GM18502 (cell line): ENCODE measurements around the gene GSTM4.
A peak's percentile ranks its signal among the peaks of the same experiment; 100 is the strongest.
"Not testable (repeated sequence)": the region's sequence is repeated elsewhere in the genome, so short reads cannot be mapped to it uniquely, and the experiment has no call there.

Experiments
- ATAC-seq: cut with Tn5 transposase; IDR thresholded peaks from one replicate; pipeline ENCODE4 v1.9.1; 2021; ENCODE audit warnings: mild to moderate bottlenecking; ENCODE audit not compliant: unreplicated experiment, poor library complexity

GSTM4 gene

DNA sequence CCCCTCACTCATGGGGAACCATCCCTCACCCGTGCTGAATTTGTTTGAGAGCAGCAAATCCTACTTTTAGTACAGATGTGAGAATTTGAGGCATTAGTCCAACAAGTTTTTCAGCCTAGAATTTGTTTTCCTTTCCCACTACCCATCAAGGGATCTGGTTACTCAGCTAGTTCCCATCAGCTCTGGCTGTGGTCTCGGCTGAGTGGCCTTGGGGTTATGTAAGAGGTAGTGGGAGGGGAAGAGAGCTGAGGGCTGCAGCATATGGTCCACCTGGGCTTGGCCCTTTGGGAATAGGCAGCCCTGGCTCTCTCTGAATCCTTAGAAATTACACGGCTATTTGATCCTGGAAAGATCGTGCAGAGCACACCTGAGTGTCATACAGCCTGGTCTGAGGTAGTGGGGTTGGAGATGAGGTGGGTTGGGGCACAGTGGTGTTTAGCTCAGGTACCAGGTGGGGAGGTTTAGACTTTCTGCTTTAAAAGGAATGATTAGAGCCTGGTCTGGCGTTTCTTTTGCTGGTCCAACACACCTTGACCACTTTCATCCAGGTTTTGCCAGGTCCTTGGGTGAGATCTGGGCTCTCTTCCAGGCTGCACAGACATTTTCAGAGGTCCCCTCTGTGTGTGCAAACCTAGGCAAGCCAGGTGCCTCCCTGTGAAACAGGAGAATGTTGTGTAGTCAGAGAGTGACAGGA is 4.2 kb downstream of the GSTM4 start:
- ATAC-seq: no peak

DNA sequence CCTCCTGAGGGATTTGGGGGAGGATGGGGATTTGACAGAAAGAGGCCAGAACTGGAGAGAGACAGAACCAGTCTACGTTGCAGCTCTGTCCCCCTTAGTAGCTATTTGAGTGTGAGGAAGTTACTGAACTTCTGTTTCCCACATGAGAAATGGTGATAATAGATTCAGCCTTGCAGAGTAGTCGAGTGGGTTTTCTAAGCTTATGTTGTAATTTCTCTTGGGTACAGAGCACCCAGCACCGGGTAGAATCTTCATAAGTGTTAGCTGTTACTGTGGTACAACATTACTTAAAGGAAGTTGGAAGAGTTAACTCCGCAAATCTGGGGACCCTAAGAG is 4.8 kb downstream of the GSTM4 start:
- ATAC-seq: not testable (repeated sequence)

DNA sequence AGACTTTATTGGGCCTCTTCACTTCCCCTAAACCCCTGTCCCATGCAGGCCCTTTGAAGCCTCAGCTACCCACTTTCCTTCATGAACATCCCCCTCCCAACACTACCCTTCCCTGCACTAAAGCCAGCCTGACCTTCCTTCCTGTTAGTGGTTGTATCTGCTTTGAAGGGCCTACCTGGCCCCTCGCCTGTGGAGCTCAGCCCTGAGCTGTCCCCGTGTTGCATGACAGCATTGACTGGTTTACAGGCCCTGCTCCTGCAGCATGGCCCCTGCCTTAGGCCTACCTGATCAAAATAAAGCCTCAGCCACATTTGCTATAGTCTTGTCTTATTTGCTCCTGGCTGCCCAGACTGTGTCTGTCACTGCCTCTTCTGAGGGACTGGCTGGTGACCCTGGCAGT is 5.5 kb downstream of the GSTM4 start:
- no peak for ATAC-seq

GRCh38 chr1:109664671-109665070 is 8.8 kb downstream of the GSTM4 start:
- ATAC-seq: no peak

GRCh38 chr1:109667452-109668122 is 11.7 kb downstream of the GSTM4 start, which contains the start of gene GSTM2:
Gene GSTM2, plus strand, starts transcription at chr1:109668057. Its CDS starts 59 bp downstream, at chr1:109668116.
- ATAC-seq: peak; percentile 93

DNA sequence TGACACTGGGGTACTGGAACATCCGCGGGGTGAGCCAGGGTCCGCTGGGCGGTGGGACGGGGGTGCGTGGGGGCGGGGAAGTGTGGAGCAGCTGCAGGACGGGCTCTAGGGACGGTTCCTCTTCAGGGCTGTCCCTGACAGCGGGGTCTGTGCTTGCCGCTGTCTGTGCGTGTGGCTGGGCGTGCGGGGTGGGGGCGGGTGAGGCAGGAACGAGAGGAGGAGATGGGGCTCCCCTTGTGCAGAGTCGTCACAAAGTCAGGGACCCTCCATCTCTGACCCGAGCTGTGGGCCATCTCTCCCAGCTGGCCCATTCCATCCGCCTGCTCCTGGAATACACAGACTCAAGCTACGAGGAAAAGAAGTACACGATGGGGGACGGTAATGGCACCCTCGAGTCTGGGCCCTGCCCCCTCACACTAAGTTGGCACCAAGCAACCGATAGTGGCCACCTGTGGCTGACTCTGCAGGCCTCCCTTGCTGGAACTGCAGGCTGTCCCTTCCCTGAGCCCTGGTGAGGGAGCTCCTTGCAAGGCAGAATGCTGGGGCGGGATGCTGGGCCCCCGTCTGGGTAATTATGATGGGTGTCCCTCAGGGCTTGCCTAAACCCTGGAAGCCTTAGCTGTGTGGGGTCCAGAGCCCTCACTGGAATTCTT is 12.3 kb downstream of the GSTM4 start:
- ATAC-seq: no peak

DNA sequence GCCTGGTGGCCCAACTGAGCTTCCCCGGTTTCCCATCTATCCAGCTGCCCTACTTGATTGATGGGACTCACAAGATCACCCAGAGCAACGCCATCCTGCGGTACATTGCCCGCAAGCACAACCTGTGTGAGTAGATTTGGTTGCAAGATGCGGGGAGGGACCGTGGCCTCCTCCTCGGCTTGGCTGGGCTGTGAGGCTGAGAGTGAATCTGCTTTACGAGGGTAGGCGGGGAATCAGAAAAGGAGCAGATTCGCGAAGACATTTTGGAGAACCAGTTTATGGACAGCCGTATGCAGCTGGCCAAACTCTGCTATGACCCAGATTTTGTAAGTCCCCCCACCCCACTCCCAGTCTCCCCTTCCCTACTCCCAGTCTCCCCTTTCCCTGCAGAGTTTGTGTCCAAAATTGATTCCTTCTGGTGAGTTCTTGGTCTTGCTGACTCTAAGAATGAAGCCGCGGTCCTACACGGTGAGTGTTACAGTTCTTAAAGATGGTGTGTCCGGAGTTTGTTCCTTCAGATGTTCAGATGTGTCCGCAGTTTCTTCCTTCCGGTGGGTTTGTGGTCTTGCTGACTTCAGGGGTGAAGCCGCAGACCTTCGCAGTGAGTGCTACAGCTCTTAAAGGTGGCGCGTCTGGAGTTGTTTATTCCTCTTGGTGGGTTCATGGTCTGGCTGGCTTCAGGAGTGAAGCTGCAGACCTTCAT is 13.5 kb downstream of the GSTM4 start:
- no peak for ATAC-seq

DNA sequence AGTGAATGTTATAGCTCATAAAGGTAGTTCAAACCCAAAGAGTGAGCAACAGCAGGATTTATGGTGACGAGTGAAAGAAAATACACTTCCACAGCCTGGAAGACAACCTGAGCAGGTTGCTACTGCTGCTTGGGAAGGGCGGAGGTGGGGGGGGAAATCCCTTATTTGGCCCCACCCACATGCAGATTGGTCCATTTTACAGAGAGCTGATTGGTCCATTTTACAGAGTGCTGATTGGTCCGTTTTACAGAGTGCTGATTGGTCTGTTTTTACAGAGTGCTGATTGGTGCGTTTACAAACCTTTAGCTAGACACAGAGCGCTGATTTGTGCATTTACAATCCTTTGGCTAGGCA is 14.0 kb downstream of the GSTM4 start:
- ATAC-seq: not testable (repeated sequence)

DNA sequence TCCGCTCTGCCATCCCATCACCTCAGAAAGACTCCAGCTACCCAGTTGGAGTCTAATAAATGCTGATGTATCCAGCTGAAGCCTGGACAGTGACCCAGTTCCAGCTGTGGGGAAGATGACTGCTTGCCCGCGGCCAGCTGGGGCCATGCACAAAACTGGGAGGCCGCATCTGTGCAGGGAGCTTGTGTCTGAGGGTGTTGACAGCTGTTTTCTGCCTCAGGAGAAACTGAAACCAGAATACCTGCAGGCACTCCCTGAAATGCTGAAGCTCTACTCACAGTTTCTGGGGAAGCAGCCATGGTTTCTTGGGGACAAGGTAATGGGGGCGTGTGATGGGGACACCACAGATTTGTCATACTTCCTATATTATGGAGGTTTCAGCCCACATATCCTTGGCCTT is 15.2 kb downstream of the GSTM4 start:
- no peak for ATAC-seq

GRCh38 chr1:109673861-109674260 is 18.0 kb downstream of the GSTM4 start:
- not testable (repeated sequence) for ATAC-seq

DNA sequence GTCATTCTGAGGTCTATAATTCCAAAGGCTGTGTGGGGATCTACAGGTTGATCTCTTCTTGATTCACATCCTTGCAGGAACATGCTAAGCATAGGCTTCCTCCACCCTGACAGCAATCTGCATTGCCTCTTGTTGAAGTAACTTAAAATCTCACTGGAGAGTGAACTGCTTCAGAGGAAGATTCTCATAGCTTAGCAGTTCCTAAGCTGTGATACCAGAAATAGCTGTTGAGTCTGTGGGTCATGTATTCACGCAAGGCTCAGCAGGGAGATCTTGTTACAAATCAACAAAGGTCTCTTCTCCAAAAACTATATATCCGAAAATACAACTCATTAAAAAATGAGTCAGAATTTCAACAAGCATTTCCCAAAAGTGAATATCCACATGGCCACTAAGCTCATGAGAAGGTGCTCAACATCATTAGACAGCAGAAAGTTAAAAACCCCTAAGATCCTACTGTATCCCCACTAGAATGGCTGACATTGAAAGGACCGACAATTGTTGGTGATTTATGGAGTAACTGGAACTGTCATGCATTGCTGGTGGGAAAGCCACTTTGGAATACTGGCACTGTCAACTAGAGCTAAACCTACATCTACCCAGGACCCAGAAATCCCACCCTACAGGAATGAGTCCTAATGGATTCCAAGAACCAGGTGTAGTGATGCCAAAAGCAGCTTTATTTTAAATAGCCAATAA is 20.9 kb downstream of the GSTM4 start:
- ATAC-seq: not testable (repeated sequence)

DNA sequence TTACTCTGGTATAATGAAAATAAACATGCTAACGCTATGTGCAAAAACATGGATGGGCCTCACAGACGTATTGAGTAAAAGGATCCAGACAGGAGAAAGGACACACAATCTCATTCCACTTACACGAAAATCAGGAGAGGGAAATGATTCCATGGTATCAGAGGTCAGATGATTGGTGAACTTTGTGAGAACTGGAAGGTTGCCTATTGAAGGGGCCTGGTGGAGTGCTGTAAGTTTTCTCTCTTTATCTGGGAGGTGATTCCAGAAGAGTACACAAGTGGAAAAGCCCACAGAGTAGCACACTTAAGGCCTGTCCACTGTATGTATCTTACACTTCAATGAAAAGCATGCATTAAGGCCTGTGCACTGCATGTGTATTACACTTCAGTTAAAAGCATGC is 21.6 kb downstream of the GSTM4 start:
- ATAC-seq: no peak

- not testable (repeated sequence) for ATAC-seq
Observed at GRCh38 chr1:109678637-109679036, 22.7 kb downstream of the GSTM4 start.

- not testable (repeated sequence) for ATAC-seq
Observed at GRCh38 chr1:109684777-109685176, 28.9 kb downstream of the GSTM4 start.

GRCh38 chr1:109685399-109685798 is 29.5 kb downstream of the GSTM4 start:
- not testable (repeated sequence) for ATAC-seq

GRCh38 chr1:109685890-109686289 is 30.0 kb downstream of the GSTM4 start:
- not testable (repeated sequence) for ATAC-seq

GRCh38 chr1:109687109-109687508 is 31.2 kb downstream of the GSTM4 start:
- ATAC-seq: peak; percentile 11

DNA sequence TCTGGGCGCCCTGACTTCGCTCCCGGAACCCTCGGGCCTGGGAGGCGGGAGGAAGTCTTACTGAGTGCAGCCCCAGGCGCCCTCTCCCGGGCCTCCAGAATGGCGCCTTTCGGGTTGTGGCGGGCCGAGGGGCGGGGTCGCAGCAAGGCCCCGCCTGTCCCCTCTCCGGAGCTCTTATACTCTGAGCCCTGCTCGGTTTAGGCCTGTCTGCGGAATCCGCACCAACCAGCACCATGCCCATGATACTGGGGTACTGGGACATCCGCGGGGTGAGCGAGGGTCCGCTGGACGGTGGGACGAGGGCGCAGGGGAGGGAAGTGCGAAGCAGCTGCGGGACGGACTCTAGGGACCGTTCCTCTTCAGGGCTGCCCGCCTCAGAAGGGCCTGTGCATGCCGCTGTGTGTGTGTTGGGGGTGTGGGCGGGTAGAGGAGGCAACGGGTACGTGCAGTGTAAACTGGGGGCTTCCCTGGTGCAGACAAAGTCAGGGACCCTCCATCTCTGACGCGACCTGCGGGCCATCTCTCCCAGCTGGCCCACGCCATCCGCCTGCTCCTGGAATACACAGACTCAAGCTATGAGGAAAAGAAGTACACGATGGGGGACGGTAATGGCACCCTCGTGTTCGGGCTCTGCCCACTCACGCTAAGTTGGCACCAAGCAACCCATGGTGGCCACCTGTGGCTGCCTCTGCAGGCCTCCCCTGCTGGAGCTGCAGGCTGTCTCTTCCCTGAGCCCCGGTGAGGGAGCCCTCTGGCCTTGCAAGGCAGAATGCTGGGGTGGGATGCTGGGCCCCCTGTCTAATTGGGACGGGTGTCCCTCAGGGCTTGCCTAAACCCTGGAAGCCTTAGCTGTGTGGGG is 32.0 kb downstream of the GSTM4 start, which contains the start of gene GSTM1:
Gene GSTM1, plus strand, starts transcription at position 177 of the 859 bp plus-strand sequence. Its CDS starts 57 bp downstream, at position 234.
- ATAC-seq: peak; percentile 96

DNA sequence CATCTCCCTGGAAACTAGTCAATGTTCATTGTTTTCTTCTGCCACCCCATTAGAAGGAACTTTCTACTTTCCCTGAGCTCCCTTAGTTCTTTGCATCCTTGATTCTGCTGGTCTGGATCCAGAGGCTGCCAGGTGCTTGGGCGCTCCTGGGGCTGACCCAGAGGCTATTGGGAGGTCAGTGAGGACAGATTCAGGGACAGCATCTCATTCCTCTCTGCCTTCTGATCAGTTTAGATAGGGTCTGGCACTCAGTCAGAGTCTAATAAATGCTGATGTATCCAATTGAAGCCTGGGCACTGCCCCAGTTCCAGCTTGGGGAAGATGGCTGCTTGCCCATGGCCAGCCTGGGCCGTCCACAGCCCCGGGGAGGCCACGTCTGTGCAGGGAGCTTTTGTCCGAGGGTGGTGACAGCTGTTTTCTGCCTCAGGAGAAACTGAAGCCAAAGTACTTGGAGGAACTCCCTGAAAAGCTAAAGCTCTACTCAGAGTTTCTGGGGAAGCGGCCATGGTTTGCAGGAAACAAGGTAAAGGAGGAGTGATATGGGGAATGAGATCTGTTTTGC is 34.0 kb downstream of the GSTM4 start:
- ATAC-seq: no peak
